Epithelial cell of proximal tubule (primary cell): Measurements from ENCODE around the gene SPAG16. TPM values are rescaled to one million over a fixed set of nuclear protein-coding genes. Genes with fewer than 3 reads are reported as not detected.

ENCODE experiments used
- DNase-seq: peaks from one replicate; pipeline ENCODE4 v3.0.0-alpha.2; 2011; ENCODE audit warnings: low read depth
- H3K4me3 ChIP-seq: 2 replicates; pipeline ENCODE4 v1.5.1; 2011; ENCODE audit warnings: low read depth, mild to moderate bottlenecking, low read length
- CTCF ChIP-seq: conservative IDR thresholded peaks from 2 replicates; pipeline ENCODE4 v1.5.1; 2012; ENCODE audit warnings: low read depth, mild to moderate bottlenecking, low read length
- total RNA-seq: library from RNA; depleted of rRNA; stranded (reverse); fragments of >200 nt; gene quantifications from 2 replicates; pipeline ENCODE4 v1.2.3, GENCODE V29; 2015

SPAG16 gene
- total RNA-seq, 1 donor from 2014 or later = 25.5 TPM

GRCh38 chr2:213419980-213420379 is 135.7 kb downstream of the SPAG16 start:
- H3K4me3 ChIP-seq = no peak overlapping the region
- DNase-seq = no peak
- TF ChIP-seq CTCF = no peak

GRCh38 chr2:213420828-213421385 is 136.6 kb downstream of the SPAG16 start:
- no peak overlapping the region for H3K4me3 ChIP-seq
- TF ChIP-seq CTCF = no peak
- DNase-seq = no peak

GRCh38 chr2:213422211-213422610 is 137.9 kb downstream of the SPAG16 start:
- TF ChIP-seq CTCF = no peak
- DNase-seq = no peak
- no peak overlapping the region for H3K4me3 ChIP-seq

- DNase-seq = no peak
- no peak overlapping the region for H3K4me3 ChIP-seq
- TF ChIP-seq CTCF = no peak
Measured at GRCh38 chr2:213425618-213426017, 141.4 kb downstream of the SPAG16 start.

GRCh38 chr2:213429516-213429915 is 145.3 kb downstream of the SPAG16 start:
- no peak overlapping the region for H3K4me3 ChIP-seq
- no peak for TF ChIP-seq CTCF
- DNase-seq = peak; percentile 13

GRCh38 chr2:213443921-213444320 is 159.7 kb downstream of the SPAG16 start:
- no peak for DNase-seq
- H3K4me3 ChIP-seq = no peak overlapping the region
- no peak for TF ChIP-seq CTCF

- TF ChIP-seq CTCF = no peak
- no peak overlapping the region for H3K4me3 ChIP-seq
- DNase-seq = no peak
Measured at GRCh38 chr2:213451542-213452239, 167.4 kb downstream of the SPAG16 start.
